HG02884 (cell line): ENCODE results near the gene COL18A1.

Source experiments
- ATAC-seq: cut with Tn5 transposase; IDR thresholded peaks from one replicate; pipeline ENCODE4 v1.9.1; 2021; ENCODE audit warnings: mild to moderate bottlenecking, moderate library complexity; ENCODE audit not compliant: unreplicated experiment

The COL18A1 gene

DNA sequence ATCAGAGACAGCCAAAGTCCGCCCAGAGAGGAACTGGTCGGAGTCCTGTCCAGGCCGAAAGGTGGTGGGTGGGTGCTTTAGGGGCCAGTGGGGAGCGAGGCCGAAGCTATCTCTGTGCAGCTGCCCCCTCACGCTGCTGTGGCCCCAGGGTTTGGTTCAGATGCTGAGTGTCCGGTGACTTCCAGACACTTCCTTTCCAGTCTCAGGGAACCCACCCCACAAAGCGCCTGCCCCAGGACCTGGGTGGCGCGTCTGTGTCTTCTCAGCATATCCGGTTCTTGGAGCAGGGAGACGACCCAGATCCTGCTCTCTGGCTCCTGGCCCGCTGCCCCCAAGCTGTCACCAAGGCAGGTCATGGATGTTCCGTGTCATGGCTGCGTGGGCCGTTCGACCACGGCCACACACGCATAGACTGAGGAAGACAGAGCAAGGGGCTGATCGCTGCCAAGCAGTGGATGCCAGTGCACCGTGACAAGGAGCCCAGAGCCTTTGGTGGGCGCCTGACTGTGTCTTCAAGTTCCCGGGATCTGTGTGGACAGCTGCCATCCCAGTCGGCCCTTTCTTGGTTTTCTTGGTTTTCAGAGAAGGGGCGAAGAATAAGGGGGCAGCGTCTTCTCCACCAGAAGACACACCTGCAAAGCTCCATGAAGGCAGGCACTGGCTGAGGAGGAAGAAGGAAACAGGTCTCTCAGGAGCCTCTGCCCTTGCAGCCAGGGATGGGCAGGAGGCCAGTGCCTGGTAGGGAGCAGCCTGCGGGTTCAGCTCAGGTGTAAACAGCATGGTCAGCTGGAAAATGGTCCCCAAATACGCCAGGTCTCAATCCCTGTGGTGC lies 22.9 kb upstream of the COL18A1 start:
- no peak for ATAC-seq

DNA sequence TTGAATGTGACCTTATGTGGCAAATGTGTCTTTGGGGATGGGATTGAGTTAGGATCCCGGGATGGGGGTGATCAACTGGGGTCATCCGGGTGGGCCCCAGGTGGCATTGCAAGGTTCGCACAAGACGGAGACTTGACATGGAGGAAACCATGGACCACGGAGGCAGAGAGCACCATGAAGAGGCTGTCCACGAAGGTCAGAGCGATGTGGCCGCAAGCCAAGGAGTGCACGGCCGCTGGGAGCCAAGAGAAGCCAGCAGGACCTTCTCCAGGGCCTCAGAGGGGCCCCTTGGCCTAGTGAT lies 22.3 kb upstream of the COL18A1 start:
- no peak for ATAC-seq

GRCh38 chr21:45383111-45383614 lies 21.8 kb upstream of the COL18A1 start:
- no peak for ATAC-seq

- ATAC-seq: no peak
Measured at GRCh38 chr21:45383615-45384201, 21.3 kb upstream of the COL18A1 start.

DNA sequence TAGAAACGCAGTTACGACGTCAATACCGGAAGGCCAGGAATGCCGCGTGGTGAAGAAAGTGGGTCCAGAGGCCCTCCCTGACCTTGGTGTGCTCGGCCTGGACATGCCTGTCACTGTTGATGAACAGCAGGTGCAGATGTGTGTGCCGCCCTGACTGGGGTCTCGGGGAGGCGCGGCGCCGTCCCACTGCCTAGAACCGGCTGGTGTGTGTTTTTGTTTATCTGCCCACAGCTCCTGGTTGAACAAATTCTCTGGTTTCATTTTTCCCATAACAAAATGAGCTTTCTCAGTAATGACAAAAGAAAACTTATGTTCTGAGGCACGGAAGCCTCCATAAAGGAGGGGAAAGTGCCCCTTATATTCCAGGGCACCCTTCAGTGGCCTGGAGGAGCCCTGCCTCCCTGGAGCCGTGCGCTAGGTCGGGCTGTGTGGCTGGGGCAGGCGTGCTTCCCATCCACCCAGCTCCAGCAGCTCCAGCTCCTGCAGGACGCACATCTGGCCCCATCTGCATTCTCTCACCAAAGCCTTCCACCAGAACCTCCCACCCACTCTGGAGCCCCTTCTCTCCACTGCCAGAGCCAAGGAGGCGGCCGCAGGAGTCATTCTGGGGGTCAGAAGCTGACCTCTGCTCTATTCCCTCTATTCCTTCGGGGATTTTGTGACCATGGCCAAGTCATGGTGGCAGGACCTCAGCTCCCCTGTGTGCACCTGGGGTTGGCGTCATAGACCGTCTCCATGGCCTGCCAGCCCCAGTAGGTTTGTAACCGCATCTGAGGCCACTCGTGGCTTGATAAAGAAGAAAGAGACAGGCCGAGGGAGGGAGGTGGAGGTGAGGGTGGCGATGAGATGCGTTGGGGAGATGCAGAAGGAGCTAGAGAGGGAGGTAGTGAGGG lies 20.1 kb upstream of the COL18A1 start:
- no peak for ATAC-seq

- ATAC-seq: no peak
Measured at GRCh38 chr21:45385549-45386050, 19.4 kb upstream of the COL18A1 start.

DNA sequence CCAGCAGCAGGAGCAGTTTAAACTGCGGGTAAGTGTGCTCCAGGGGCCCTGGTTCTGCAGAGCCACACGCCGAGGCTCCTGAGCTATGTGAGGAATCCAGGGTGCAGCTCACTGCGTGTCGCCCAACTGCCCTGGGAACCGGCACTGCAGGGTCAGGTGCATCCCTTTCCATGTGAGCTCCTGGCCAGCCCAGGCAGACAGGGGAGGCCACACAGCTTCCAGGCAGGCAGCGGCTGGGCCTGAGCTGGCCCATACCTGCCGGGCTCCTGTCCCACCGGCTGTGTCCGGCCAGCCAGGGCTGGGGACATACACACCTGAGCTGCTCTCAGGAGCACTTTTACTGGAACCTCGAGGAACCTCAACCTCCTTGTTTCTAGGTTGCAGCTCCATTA lies 18.6 kb upstream of the COL18A1 start:
- no peak for ATAC-seq

DNA sequence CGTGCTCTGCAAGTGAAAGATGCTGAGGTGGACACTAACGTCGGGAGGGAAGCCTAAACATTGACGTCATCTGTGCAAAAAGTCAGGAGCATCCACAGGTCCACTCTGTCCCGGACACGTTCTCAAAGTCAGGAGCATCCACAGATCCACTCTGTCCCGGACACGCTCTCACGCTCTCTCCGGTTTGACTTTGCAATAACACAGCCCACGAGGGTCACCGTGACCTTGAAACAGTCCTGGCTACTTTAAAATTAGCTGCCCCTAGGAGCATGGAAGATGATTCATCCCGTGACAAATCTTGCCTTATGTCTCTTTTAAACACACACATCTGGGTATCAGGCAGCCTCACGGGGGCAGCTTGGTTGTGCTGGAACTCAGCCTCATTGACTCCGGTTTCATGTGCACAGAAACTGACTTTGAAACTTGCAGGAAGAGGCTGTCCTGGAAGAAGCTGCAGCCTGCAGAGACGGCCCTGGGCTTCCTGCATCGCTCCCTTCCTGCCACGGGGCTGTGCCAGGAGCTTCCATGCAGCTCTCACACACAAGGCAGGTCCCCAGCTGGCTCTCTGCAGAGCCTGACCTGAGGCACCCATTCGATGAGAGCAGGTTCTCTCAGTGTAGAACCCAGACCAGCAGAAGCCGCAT lies 18.1 kb upstream of the COL18A1 start:
- ATAC-seq: no peak

DNA sequence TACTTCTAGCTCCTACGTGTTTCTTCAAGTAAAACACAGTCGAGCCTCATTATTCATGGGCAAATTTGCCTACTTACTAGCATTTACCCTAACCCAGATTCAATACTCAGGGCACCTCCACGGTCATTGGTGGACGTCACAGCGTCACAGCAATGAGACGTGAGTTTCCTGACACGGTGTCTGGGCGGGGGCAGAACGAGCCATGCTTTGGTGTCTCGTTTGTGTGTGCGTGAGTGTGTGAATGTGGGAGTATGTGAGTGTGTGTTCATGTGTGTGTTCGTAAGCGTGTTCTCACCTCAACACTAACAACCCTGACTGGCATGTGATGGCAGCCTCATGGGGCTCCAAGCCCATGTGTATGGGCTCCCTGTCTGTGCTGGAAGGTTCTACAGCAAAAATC lies 17.5 kb upstream of the COL18A1 start:
- ATAC-seq: no peak

GRCh38 chr21:45388011-45388521 lies 16.9 kb upstream of the COL18A1 start:
- ATAC-seq: no peak

DNA sequence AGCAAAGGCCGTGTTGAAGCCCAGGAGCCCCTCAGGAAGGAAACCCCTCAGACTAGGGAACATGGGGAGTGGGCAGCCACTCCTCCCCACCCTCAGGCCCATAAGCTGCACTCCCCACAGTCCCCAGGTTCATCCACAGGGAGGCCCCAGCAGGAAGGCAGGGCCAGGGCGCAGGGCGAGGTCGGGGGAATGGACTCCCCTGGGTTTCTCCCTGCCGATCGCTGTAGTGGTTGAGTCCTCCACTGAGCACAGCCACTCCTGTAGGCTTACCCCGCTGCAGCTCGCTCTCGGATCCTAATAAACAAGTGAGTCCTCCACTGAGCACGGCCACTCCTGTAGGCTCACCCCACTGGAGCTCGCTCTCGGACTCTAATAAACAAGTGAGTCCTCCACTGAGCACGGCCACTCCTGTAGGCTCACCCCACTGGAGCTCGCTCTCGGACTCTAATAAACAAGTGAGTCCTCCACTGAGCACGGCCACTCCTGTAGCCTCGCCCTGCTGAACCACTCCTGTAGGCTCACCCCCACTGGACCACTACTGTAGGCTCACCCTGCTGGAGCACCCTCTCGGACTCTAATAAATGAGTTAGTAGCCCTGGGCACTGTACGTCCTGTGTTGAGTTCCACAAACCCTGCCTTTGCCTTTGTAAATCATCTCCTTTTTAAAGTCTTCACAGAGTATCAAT lies 16.2 kb upstream of the COL18A1 start:
- ATAC-seq: no peak

- no peak for ATAC-seq
Measured at GRCh38 chr21:45390121-45390751, 14.7 kb upstream of the COL18A1 start.

- no peak for ATAC-seq
Measured at GRCh38 chr21:45390831-45391742, 13.9 kb upstream of the COL18A1 start.

DNA sequence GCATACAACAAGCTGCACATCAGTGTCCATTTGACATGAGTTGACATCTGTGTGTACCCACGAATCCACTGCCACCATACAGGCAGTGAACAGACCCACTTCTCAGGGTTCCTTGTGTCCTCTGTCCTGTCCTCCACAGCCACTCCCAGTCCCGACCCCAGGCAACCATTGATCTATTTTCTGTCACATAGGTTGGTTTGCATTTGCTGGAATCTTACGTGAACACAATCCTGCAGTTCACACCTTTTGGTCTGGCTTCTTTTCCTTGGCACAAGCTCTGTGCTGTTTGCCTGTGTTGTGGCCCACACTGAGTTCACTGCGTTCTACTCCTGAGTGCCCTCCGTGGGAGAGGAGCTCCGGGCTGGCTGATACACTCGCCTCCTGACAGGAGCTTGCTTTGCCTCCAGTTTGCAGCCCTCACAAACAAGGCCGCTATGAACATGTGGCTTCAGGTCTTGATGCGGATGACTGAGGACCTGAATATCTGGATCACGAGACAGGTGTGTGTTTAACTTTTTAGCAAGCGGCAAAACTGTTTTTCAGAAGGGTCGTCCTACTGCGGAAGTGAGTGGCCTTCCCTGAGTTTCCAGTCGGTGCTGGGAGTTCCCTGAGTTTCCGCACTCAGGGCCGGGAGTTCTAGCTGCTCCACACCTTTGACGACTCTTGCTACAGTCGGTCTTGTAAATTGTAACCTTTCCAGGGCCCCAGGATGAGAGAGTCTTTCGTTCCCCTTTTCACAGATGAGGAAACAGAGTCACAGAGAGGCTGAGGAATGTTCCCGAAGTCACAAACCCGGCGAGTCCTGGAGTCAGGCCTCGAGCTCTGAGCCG lies 13.0 kb upstream of the COL18A1 start:
- no peak for ATAC-seq

GRCh38 chr21:45392573-45392971 lies 12.4 kb upstream of the COL18A1 start:
- no peak for ATAC-seq

DNA sequence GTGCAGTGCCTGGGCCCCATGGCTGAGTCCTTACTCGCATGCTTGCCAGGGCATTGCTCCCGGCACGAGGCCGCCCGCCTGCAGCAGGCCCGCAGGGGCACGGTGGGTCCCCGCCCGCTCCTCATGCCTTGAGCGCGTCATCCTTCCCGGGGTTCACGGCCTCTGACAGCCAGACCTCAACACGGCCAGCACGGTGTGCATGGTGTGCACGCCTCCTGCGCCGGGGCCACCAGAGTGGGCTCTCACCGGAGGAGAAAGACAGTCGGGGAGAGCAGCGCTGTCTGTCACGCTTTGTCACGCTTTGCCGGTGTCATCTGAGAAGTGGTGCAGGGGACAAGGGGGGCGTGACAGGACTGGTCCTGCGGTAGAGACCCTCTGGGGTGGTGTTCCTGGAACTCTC lies 11.9 kb upstream of the COL18A1 start:
- no peak for ATAC-seq

DNA sequence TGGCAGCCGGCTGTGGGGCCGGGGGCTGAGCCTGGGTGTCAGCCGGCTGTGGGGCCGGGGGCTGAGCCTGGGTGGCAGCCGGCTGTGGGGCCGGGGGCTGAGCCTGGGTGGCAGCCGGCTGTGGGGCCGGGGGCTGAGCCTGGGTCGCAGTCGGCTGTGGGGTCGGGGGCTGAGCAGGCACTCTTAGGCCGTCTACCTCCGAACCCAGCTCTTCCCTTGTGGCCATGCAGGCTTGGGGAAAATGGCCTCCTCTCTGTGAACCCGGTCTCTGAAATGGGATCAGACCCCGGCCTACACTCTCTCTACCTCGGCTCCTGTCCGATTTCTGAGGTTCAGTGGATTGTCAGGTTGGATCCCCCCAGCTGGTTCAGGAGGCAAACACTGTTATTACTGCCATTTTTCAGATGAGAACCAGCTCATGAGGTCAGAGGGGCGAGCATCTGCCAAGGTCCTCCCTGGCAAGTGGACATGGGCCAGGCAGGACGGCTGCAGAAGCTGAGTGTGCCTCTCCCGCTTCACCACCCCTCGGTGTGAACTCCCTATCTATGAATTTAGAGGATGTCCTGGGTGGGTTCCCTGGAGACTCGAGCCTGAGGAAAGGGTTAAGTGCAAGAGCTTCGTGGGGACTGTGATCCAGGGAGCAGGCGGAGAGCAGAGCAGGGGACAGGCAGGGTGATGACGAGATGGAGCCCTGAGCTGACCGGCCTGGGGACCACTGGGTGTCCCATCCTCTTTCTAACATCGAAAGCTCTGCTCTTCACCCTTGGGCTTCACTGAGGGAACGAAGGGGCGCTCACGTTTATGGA lies 10.9 kb upstream of the COL18A1 start:
- no peak for ATAC-seq
